22Rv1 (cell line): ENCODE data around the gene RPL39L.
A peak's percentile ranks its signal among the peaks of the same experiment; 100 is the strongest.
"Not testable (repeated sequence)": the region's sequence is repeated elsewhere in the genome, so short reads cannot be mapped to it uniquely, and the experiment has no call there.

Experiments used
- H3K27ac ChIP-seq: fragments of 450-650 bp; 2 replicates; pipeline ENCODE4 v1.5.1; 2017
- ZFX ChIP-seq: fragments of 450-650 bp; IDR thresholded peaks from 2 replicates; pipeline ENCODE4 v1.6.1; 2017; ENCODE audit warnings: antibody characterized with exemption, borderline replicate concordance
- TF ChIP-seq, protein P1 (sequence below): fragments of 450-650 bp; IDR thresholded peaks from 2 replicates; pipeline ENCODE4 v1.5.1; 2017; ENCODE audit warnings: mild to moderate bottlenecking

Gene RPL39L

GRCh38 chr3:187139895-187140253, 578 bp upstream of the RPL39L start:
- H3K27ac ChIP-seq = peak overlapping the region; percentile 80

DNA sequence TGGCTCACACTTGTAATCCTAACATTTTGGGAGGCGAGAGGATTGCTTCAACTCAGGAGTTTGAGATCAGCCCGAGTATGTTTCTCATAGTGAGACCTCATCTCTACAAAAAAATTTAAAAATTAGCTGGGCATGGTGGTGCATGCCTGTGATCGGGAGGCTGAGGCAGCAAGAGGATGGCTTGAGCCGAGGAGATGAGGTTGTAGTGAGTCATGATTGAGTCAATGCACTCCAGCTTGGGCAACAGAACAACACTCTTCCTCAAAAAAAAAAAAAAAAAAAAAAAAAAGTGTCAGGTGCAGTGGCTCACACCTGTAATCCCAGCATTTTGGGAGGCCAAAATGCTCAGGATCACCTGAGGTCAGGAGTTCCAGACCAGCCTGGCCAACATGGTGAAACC, 2.4 kb downstream of the RPL39L start:
- H3K27ac ChIP-seq = no peak overlapping the region
- no peak for TF ChIP-seq ZFX
- TF ChIP-seq, protein P1, sequence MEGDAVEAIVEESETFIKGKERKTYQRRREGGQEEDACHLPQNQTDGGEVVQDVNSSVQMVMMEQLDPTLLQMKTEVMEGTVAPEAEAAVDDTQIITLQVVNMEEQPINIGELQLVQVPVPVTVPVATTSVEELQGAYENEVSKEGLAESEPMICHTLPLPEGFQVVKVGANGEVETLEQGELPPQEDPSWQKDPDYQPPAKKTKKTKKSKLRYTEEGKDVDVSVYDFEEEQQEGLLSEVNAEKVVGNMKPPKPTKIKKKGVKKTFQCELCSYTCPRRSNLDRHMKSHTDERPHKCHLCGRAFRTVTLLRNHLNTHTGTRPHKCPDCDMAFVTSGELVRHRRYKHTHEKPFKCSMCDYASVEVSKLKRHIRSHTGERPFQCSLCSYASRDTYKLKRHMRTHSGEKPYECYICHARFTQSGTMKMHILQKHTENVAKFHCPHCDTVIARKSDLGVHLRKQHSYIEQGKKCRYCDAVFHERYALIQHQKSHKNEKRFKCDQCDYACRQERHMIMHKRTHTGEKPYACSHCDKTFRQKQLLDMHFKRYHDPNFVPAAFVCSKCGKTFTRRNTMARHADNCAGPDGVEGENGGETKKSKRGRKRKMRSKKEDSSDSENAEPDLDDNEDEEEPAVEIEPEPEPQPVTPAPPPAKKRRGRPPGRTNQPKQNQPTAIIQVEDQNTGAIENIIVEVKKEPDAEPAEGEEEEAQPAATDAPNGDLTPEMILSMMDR = no peak

More at GRCh38 chr3:187139895-187140253, 578 bp upstream of the RPL39L start:
- TF ChIP-seq, protein P1 = peak; percentile 76
- TF ChIP-seq ZFX = no peak

- TF ChIP-seq, protein P1 = no peak
- no peak for TF ChIP-seq ZFX
- H3K27ac ChIP-seq = no peak overlapping the region
Measured at GRCh38 chr3:187136337-187136736, 3.0 kb downstream of the RPL39L start.

DNA sequence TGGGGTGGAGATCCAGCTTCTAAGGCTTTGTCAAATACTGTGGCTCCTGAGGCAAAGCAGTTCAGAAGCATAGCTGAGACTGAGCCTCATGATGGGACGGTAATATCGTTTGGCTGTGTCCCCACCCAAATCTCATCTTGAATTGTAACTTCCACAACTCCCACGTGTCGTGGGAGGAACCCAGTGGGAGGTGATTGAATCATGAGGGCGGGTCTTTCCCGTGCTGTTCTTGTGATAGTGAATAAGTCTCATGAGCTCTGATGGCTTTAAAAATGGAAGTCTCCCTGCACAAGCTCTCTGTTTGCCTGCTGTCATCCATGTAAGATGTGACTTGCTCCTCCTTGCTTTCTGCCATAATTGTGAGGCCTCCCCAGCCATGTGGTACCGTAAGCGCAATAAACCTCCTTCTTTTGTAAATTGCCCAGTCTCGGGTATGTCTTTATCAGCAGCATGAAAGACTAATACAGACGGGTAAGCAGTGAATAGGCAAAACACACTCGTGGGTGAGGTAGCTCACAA, 4.1 kb downstream of the RPL39L start:
- H3K27ac ChIP-seq = not testable (repeated sequence)

- H3K27ac ChIP-seq = not testable (repeated sequence)
Measured at GRCh38 chr3:187133181-187133580, 6.1 kb downstream of the RPL39L start.

DNA sequence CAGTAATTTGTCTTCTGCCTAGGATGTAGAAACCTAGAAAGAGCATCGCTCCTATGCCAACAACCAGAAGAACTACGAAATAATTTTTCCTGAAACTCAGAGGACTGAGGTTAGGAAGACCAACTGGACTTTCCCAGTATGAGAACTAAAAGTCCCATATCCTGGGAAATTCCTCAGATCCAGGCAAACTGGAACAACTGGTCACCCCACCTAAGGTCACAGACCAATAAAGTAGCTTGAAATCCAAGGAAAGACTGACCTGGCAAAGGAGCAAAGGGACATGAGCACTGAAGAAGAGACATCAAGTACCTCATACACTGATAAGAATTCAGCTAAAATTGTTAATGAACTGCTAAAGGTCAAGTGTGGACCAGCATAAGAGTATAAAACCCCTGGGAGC, 6.6 kb downstream of the RPL39L start:
- no peak overlapping the region for H3K27ac ChIP-seq
- TF ChIP-seq ZFX = no peak
- TF ChIP-seq, protein P1 = no peak

DNA sequence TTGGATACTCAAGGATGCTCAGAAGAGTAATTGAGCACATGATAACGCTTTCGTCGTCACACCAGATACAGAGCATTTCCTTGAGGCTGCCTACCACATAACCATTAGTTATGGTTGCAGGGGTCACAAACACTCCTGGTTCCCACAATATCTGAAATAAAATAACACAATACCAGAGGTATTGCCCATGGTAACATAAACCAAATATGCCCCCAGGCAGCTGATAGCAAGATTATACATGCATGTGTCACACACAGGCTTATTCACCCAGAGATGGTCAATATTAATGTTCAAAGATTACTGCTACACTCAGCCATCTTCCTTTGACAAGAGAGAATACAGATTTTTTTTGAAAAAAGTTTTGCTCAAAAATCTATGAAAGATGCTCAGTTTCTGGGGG, 7.3 kb downstream of the RPL39L start:
- no peak for TF ChIP-seq ZFX
- TF ChIP-seq, protein P1 = no peak
- no peak overlapping the region for H3K27ac ChIP-seq

DNA sequence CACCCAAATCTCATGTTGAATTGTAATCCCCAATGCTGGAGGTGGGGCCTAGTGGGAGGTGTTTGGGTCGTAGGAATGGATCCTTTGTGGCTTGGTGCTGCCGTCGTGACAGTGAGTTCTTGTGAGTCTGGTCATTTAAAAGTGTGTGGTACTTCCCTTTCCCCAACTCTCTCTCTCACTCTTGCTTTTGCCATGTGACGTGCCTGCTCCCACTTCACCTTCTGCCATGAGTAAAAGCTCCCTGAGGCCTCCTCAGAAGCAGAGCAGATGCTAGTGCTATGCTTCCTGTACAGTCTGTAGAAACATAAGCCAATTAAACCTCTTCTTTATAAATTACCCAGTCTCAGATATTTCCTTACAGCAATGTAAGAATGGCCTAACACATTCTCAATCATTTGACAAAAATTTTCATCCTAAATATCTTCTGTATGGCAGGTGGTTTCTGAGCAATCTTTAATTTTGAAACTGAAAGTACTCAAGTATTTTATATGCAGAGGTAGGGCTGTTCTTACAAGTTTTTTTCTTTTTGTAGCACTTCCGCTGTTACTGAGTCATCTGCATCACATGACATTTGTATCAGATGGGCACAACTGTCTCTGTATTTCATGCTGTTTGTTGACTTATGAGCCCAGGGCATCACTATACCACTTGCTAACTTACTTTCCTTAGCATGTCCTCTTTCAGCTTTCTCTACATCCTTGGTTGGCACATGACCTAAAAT, 8.8 kb downstream of the RPL39L start:
- H3K27ac ChIP-seq = no peak overlapping the region
- TF ChIP-seq ZFX = no peak
